GM18909 (cell line): ENCODE results near the gene MARCHF3.

Source experiments
- ATAC-seq: cut with Tn5 transposase; IDR thresholded peaks from one replicate; pipeline ENCODE4 v1.9.1; 2021; ENCODE audit warnings: mild to moderate bottlenecking; ENCODE audit not compliant: unreplicated experiment, poor library complexity

Gene MARCHF3

DNA sequence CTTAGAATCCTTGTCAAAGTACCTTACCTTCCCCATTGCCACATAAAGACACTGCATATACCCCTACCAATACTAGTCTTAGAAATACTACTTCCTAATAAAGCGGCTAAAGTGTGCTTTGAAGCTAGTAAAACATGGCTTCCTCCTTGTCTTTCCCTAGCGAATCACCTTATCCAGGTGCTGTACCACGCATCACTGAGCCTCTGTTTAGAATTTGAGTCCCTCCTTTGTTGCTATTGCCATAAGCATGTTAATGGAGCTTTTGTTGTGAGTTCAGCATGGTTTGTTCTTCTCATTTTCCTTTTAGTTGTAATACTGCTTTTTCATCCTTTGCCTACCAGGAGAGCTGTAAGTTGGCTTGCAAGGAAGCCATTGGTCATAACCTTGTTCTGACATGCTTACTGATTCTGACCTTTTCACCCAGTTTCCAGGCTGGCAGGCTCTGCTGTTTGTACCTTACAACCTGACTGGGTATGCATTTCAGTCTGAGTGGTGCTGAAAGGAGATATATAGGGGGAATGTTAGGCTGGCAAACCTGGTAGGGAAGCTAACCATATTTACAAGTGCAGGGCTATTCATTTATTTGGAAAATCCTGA lies 203.6 kb downstream of the MARCHF3 start:
- no peak for ATAC-seq

GRCh38 chr5:126819253-126819652 lies 211.1 kb downstream of the MARCHF3 start:
- ATAC-seq, result no peak

DNA sequence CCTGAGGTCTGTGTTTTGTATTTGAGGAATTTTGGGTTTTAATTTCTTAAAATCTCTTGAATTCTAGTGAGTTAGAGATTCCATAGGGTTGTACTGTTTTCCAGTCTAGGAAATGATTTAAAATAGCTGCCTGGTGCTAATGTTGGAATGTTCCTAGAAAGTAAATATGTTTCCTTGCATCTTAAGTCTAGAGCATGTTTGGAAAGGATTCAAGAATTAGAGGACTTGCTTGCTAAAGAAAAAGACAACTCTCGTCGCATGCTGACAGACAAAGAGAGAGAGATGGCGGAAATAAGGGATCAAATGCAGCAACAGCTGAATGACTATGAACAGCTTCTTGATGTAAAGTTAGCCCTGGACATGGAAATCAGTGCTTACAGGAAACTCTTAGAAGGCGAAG lies 211.6 kb downstream of the MARCHF3 start:
- no peak for ATAC-seq
